ENCODE measurements around the gene EVPL. TPM values are rescaled to one million over a fixed set of nuclear protein-coding genes. Genes with fewer than 3 reads are reported as not detected.

EVPL gene
- total RNA-seq, 1 experiment from 2014 or later, result 58.0 TPM

DNA sequence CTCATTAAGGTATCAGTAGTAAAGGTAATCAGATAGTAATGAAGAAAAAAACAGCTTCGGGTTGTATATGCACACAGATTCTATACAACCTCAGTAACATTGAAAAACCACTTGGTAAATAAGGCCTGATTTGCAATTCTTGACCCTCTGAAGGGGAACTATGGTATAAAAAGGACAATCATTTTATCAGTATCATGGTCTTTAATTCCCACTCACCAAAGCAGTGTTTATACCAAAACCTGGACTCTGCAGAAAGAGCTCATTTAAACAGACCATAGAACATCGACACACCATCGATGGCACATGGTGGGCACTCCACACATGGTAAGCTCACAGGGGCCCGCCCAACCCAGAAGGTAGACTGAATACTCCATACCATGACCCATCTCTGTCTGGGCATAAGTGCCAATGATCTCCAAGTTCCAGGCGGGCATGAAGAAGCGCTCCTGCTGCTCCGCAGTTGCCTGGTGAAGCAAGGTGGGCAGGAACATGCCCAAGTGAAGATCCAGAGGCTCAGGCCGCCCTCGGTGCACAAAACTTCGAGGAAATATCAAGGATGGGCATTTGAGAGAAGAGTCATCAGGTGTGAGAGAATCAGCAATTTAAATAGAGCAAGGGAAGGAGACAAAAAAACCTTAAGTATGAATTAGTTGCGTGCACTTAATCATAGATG is 67.1 kb downstream of the EVPL start:
- ChIA-PET RAD21 (ENCODE audit: low non-redundant PET in 1 of 2, low total read pairs in 2 of 2, uncharacterized antibody in 2 of 2, unreplicated experiment in 2 of 2) (no interaction called here), POLR2A (interaction anchor here (1.1 kb wide), 1 partner anchor 18 kb away, joined by 8 read pairs; the partner anchor contains the start of genes ACOX1 and TEN1), CTCF (no interaction called here)
- no peak overlapping the region for H3K4me3 ChIP-seq (replicated peaks in 1 of 2; ENCODE audit: low read depth in 1 of 2, low read length in 2 of 2)
- no peak overlapping the region for H3K9ac ChIP-seq (ENCODE audit: low read length)
- H4K20me1 ChIP-seq (ENCODE audit: insufficient read depth), result no peaks in the 10 kb centered on the region
- H3K27ac ChIP-seq (ENCODE audit: low read depth, low read length), result no peak overlapping the region
- H3K79me2 ChIP-seq (ENCODE audit: insufficient read depth, low read length), result no peaks in the 10 kb centered on the region
- H3K9me3 ChIP-seq (ENCODE audit: control insufficient read depth in 1 of 2, insufficient read depth in 1 of 2, low read depth in 1 of 2, low read length in 2 of 2), result no peaks in the 10 kb centered on the region
- no peaks in the 10 kb centered on the region for H3K4me1 ChIP-seq (ENCODE audit: control insufficient read depth in 1 of 2, insufficient read depth in 2 of 2, low read length in 2 of 2)
- ATAC-seq (no peak), DNase-seq (ENCODE audit: low read depth, low spot score) (no peak)
- intact Hi-C loops (cut with micrococcal nuclease), result no loop called here
- H3K9me2 ChIP-seq (ENCODE audit: insufficient read depth), result no peaks in the 10 kb centered on the region
- peaks cover 10 to 13% of the 10 kb centered on the region in 2 experiments; a peak in 3 of 4 replicates for H3K36me3 ChIP-seq (ENCODE audit: control insufficient read depth in 1 of 2, insufficient read depth in 2 of 2, low read length in 2 of 2)
- no peak overlapping the region for H3K4me2 ChIP-seq (ENCODE audit: low read length)
- no peaks in the 10 kb centered on the region for H3K27me3 ChIP-seq (ENCODE audit: insufficient read depth, low read length)
- TF ChIP-seq CBX3 (IDR thresholded peaks at IDR 0.05; ENCODE audit: low read depth) (no peak), JUND (IDR thresholded peaks at IDR 0.05) (no peak), EZH2phosphoT487 (IDR thresholded peaks at IDR 0.05; ENCODE audit: borderline replicate concordance) (no peak), POLR2A (IDR thresholded peaks at IDR 0.05; ENCODE audit: borderline replicate concordance, extremely low read depth, insufficient read depth, insufficient read length) (no peak), TCF7L2 (IDR thresholded peaks at IDR 0.05; ENCODE audit: borderline replicate concordance, extremely low read depth, insufficient read depth, insufficient read length) (no peak), CEBPB (IDR thresholded peaks at IDR 0.05; ENCODE audit: low read depth) (no peak), CTCF (IDR thresholded peaks at IDR 0.05 in 2 of 3, conservative IDR thresholded peaks at IDR 0.05 in 1 of 3; ENCODE audit: borderline replicate concordance in 1 of 3, insufficient read depth in 1 of 3, low read depth in 2 of 3, low read length in 2 of 3) (no peak), POLR2AphosphoS5 (IDR thresholded peaks at IDR 0.05; ENCODE audit: low read depth, low read length) (no peak), SP1 (IDR thresholded peaks at IDR 0.05; ENCODE audit: low read depth) (no peak), SIN3A (IDR thresholded peaks at IDR 0.05; ENCODE audit: low read depth) (no peak), EZH2 (IDR thresholded peaks at IDR 0.05) (no peak), ZFX (IDR thresholded peaks at IDR 0.05) (no peak), ZNF274 (IDR thresholded peaks at IDR 0.05; ENCODE audit: low read depth, low read length) (no peak), ATF3 (IDR thresholded peaks at IDR 0.05) (no peak), FOSL1 (IDR thresholded peaks at IDR 0.05; ENCODE audit: low read depth) (no peak), ELF1 (IDR thresholded peaks at IDR 0.05; ENCODE audit: borderline replicate concordance, low read depth) (no peak)
- TF ChIP-seq, protein P1, sequence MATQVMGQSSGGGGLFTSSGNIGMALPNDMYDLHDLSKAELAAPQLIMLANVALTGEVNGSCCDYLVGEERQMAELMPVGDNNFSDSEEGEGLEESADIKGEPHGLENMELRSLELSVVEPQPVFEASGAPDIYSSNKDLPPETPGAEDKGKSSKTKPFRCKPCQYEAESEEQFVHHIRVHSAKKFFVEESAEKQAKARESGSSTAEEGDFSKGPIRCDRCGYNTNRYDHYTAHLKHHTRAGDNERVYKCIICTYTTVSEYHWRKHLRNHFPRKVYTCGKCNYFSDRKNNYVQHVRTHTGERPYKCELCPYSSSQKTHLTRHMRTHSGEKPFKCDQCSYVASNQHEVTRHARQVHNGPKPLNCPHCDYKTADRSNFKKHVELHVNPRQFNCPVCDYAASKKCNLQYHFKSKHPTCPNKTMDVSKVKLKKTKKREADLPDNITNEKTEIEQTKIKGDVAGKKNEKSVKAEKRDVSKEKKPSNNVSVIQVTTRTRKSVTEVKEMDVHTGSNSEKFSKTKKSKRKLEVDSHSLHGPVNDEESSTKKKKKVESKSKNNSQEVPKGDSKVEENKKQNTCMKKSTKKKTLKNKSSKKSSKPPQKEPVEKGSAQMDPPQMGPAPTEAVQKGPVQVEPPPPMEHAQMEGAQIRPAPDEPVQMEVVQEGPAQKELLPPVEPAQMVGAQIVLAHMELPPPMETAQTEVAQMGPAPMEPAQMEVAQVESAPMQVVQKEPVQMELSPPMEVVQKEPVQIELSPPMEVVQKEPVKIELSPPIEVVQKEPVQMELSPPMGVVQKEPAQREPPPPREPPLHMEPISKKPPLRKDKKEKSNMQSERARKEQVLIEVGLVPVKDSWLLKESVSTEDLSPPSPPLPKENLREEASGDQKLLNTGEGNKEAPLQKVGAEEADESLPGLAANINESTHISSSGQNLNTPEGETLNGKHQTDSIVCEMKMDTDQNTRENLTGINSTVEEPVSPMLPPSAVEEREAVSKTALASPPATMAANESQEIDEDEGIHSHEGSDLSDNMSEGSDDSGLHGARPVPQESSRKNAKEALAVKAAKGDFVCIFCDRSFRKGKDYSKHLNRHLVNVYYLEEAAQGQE (IDR thresholded peaks at IDR 0.05; ENCODE audit: low read depth), result no peak
- H2AFZ ChIP-seq (ENCODE audit: low read depth, low read length, poor library complexity, severe bottlenecking), result no peak overlapping the region
- BruUV-seq (replicated peaks), result no TSS peak
